ENCODE results near the gene RELL1.

- TF ChIP-seq, protein P1, sequence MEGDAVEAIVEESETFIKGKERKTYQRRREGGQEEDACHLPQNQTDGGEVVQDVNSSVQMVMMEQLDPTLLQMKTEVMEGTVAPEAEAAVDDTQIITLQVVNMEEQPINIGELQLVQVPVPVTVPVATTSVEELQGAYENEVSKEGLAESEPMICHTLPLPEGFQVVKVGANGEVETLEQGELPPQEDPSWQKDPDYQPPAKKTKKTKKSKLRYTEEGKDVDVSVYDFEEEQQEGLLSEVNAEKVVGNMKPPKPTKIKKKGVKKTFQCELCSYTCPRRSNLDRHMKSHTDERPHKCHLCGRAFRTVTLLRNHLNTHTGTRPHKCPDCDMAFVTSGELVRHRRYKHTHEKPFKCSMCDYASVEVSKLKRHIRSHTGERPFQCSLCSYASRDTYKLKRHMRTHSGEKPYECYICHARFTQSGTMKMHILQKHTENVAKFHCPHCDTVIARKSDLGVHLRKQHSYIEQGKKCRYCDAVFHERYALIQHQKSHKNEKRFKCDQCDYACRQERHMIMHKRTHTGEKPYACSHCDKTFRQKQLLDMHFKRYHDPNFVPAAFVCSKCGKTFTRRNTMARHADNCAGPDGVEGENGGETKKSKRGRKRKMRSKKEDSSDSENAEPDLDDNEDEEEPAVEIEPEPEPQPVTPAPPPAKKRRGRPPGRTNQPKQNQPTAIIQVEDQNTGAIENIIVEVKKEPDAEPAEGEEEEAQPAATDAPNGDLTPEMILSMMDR (IDR thresholded peaks at IDR 0.05; ENCODE audit: poor library complexity, severe bottlenecking): no peak
- TF ChIP-seq MXI1 (conservative IDR thresholded peaks at IDR 0.05; ENCODE audit: poor library complexity, severe bottlenecking) (no peak), EP300 (conservative IDR thresholded peaks at IDR 0.05; ENCODE audit: poor library complexity, severe bottlenecking) (no peak), TAF1 (IDR thresholded peaks at IDR 0.05; ENCODE audit: low read depth) (no peak), RAD21 (conservative IDR thresholded peaks at IDR 0.05) (no peak)
Measured at GRCh38 chr4:37652747-37653527, 33.2 kb downstream of the RELL1 start.

Measured in neural cell (in vitro differentiated cells).